Spleen (tissue), 7 donors: ENCODE measurements around the gene HSFX3.
"Not testable (repeated sequence)": the region's sequence is repeated elsewhere in the genome, so short reads cannot be mapped to it uniquely, and the experiment has no call there.

ENCODE experiments used
- CTCF ChIP-seq, 11 experiments: fragments of 200-600 bp in 7 of 11; fragments of 450-650 bp in 4 of 11; sonication (generic) in 4 of 11; IDR thresholded peaks in 8 of 11; conservative IDR thresholded peaks in 3 of 11; 1 replicate in 7 of 11; 2 replicates in 4 of 11; pipeline versions ENCODE4 v1.4.0 to v1.8.0; 2016 to 2021; ENCODE audit warnings: antibody characterized with exemption in 11 of 11, inconsistent platforms in 4 of 11, mild to moderate bottlenecking in 1 of 11
- POLR2A ChIP-seq, 3 donors: fragments of 450-650 bp; IDR thresholded peaks; one replicate each; pipeline ENCODE4 v1.5.1; 2017; ENCODE audit warnings: antibody characterized with exemption in 3 of 3, mild to moderate bottlenecking in 1 of 3
- POLR2AphosphoS5 ChIP-seq, 3 donors: sonication (generic); formaldehyde crosslinking; IDR thresholded peaks; one replicate each; pipeline ENCODE4 v1.5.1; 2017; ENCODE audit warnings: antibody characterized with exemption in 3 of 3
- donor health status: DM: no; HTN: no; CAD: no; lungs with moderate emphysema.
- donor health status: DM: no; HTN: no; CAD: no.
- donor health status: DM: no; HTN: no; CAD: no.

GRCh38 chrX:149534926-149535602, 14.7 kb downstream of the HSFX3 start:
- not testable (repeated sequence) for TF ChIP-seq POLR2AphosphoS5 (IDR thresholded peaks at IDR 0.05); CTCF (IDR thresholded peaks at IDR 0.05 in 8 of 11, conservative IDR thresholded peaks at IDR 0.05 in 3 of 11); POLR2A (IDR thresholded peaks at IDR 0.05)
